H1 (cell line): ENCODE results near the gene MYO5B. TPM values are rescaled to one million over a fixed set of nuclear protein-coding genes. Genes with fewer than 3 reads are reported as not detected.

Experiments
- BACH1 ChIP-seq: IDR thresholded peaks from 2 replicates; pipeline ENCODE4 v1.6.1; 2012; ENCODE audit warnings: low read length, improper control_type of control experiment
- CEBPB ChIP-seq: IDR thresholded peaks from 2 replicates; pipeline ENCODE4 v1.6.1; 2012; ENCODE audit warnings: low read depth, low read length
- CTBP2 ChIP-seq: IDR thresholded peaks from 2 replicates; pipeline ENCODE4 v1.7.0; 2011; ENCODE audit warnings: borderline replicate concordance, mild to moderate bottlenecking, moderate library complexity, mixed read lengths, low read length; ENCODE audit not compliant: insufficient read depth, insufficient read length
- polyA plus RNA-seq, 7 experiments: library from polyadenylated mRNA; depleted of rRNA in 3 of 7; stranded (reverse) in 5 of 7; unstranded in 2 of 7; fragments of >200 nt in 5 of 7; fragments of 200-250 nt in 2 of 7; gene quantifications; 1 replicate in 5 of 7; 2 replicates in 1 of 7; 4 replicates in 1 of 7; pipeline versions ENCODE4 v1.2.1 to v1.2.3, GENCODE V29; 2011 to 2013; ENCODE audit warnings: missing spikeins in 2 of 7, mixed read lengths in 2 of 7
- total RNA-seq: library from RNA; stranded (reverse); fragmentation: NEBNext Ultra II Directional; extraction: Animal tissue kit (Norgen Biotek cat#: 25700); gene quantifications from 2 replicates; pipeline ENCODE4 v1.2.1, GENCODE V29; 2021
- TF ChIP-seq, protein P1 (sequence below), 3 experiments: IDR thresholded peaks; 1 replicate in 2 of 3; 2 replicates in 1 of 3; pipeline versions ENCODE4 v1.5.1 to v1.6.1; 2011; ENCODE audit warnings: low read length in 3 of 3, mild to moderate bottlenecking in 3 of 3, inconsistent platforms in 2 of 3, low read depth in 1 of 3, moderate library complexity in 1 of 3; ENCODE audit not compliant: insufficient read depth in 1 of 3; ENCODE audit errors: control extremely low read depth in 1 of 3

Gene MYO5B
- total and polyA plus RNA-seq, 2 of the 8 experiments (the other 6 are each of a cell fraction or from before 2014, with no cell fraction given), result 6.4 to 7.7 TPM

DNA sequence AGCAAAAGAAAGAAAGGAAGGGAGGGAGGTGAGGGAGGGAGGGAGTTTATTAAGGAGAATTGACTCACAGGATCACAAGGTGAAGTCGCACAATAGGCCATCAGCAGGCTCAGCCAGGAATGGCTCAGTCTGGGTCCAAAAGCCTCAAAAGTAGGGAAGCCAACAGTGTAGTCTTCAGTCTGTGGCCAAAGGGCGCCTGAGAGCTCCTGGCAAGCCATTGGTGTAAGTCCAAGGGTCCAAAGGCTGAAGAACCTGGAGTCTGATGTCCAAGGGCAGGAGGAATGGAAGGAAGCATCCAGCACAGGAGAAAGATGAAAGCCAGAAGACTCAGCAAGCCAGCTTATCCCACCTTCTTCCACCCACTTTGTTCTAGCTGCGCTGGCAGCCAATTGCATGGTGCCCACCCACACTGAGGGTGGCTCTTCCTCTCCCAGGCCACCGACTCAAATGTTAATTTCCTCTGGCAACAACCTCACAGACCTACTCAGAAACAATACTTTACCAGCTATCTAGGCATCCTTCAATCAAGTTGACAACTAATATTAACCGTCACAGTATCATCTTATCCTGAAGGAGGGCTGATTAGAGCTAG, 375.8 kb downstream of the MYO5B start (continued):
- TF ChIP-seq, protein P1, sequence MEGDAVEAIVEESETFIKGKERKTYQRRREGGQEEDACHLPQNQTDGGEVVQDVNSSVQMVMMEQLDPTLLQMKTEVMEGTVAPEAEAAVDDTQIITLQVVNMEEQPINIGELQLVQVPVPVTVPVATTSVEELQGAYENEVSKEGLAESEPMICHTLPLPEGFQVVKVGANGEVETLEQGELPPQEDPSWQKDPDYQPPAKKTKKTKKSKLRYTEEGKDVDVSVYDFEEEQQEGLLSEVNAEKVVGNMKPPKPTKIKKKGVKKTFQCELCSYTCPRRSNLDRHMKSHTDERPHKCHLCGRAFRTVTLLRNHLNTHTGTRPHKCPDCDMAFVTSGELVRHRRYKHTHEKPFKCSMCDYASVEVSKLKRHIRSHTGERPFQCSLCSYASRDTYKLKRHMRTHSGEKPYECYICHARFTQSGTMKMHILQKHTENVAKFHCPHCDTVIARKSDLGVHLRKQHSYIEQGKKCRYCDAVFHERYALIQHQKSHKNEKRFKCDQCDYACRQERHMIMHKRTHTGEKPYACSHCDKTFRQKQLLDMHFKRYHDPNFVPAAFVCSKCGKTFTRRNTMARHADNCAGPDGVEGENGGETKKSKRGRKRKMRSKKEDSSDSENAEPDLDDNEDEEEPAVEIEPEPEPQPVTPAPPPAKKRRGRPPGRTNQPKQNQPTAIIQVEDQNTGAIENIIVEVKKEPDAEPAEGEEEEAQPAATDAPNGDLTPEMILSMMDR (IDR thresholded peaks at IDR 0.05; ENCODE audit: control extremely low read depth in 1 of 3, insufficient read depth in 1 of 3, low read depth in 1 of 3, low read length in 3 of 3), result no peak
- TF ChIP-seq BACH1 (no peak), CEBPB (no peak), CTBP2 (no peak)
